Gastrocnemius medialis (tissue), 4 donors: ENCODE results near the gene SKAP2.

Experiments used
- POLR2A ChIP-seq, 2 donors: fragments of 450-650 bp; IDR thresholded peaks; one replicate each; pipeline ENCODE4 v1.6.1; 2017; ENCODE audit warnings: antibody characterized with exemption in 2 of 2, mild to moderate bottlenecking in 2 of 2, moderate library complexity in 2 of 2
- TF ChIP-seq, protein P1 (sequence below), 5 experiments: fragments of 450-650 bp in 3 of 5; fragments of 200-600 bp in 2 of 5; sonication (generic) in 2 of 5; IDR thresholded peaks in 4 of 5; conservative IDR thresholded peaks in 1 of 5; 1 replicate in 4 of 5; 2 replicates in 1 of 5; pipeline ENCODE4 v1.5.1; 2016 to 2019; ENCODE audit warnings: antibody characterized with exemption in 5 of 5, mild to moderate bottlenecking in 3 of 5, moderate library complexity in 3 of 5

DNA sequence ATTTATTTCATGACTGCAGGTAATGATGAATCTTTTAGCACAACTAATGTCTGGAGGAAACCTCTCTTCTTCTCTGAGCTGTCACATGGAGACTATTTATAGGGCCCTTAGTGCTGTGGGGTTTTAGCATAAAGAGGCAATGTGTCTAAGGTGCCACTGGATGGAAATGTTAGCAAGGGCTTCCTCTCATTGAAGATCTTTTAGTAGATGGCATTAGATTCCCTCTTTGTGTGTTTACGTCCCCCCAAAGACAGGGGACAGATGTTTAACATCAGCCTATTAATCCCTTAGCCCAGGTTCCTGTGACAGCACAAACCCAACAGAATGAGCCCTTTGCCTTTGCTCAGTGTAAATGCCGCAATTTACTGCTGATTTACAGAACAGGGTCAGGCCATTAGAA is 208.6 kb downstream of the SKAP2 start:
- TF ChIP-seq, protein P1, sequence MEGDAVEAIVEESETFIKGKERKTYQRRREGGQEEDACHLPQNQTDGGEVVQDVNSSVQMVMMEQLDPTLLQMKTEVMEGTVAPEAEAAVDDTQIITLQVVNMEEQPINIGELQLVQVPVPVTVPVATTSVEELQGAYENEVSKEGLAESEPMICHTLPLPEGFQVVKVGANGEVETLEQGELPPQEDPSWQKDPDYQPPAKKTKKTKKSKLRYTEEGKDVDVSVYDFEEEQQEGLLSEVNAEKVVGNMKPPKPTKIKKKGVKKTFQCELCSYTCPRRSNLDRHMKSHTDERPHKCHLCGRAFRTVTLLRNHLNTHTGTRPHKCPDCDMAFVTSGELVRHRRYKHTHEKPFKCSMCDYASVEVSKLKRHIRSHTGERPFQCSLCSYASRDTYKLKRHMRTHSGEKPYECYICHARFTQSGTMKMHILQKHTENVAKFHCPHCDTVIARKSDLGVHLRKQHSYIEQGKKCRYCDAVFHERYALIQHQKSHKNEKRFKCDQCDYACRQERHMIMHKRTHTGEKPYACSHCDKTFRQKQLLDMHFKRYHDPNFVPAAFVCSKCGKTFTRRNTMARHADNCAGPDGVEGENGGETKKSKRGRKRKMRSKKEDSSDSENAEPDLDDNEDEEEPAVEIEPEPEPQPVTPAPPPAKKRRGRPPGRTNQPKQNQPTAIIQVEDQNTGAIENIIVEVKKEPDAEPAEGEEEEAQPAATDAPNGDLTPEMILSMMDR (IDR thresholded peaks at IDR 0.05 in 4 of 5, conservative IDR thresholded peaks at IDR 0.05 in 1 of 5) = no peak
- TF ChIP-seq POLR2A (IDR thresholded peaks at IDR 0.05) = no peak
